Subcutaneous abdominal adipose tissue (tissue), 5 donors: ENCODE measurements around the gene UBASH3B.
A peak's percentile ranks its signal among the peaks of the same experiment; 100 is the strongest.

Experiments
- H3K27ac ChIP-seq: one replicate; pipeline ENCODE4 v1.7.0; 2013; ENCODE audit warnings: low read depth, mild to moderate bottlenecking, inconsistent platforms, low read length, moderate library complexity
- H3K27me3 ChIP-seq, 5 donors: one replicate each; pipeline ENCODE4 v1.7.0; 2013; ENCODE audit warnings: low read length in 5 of 5, inconsistent platforms in 1 of 5; ENCODE audit not compliant: control insufficient read depth in 5 of 5, insufficient read depth in 4 of 5
- H3K36me3 ChIP-seq, 5 donors: one replicate each; pipeline ENCODE4 v1.7.0; 2013; ENCODE audit warnings: low read length in 5 of 5; ENCODE audit not compliant: control insufficient read depth in 5 of 5, insufficient read depth in 5 of 5
- H3K4me1 ChIP-seq, 5 donors: one replicate each; pipeline ENCODE4 v1.7.0; 2013; ENCODE audit warnings: low read length in 5 of 5, mild to moderate bottlenecking in 3 of 5, moderate library complexity in 1 of 5; ENCODE audit not compliant: control insufficient read depth in 5 of 5, insufficient read depth in 5 of 5
- H3K4me3 ChIP-seq, 5 donors: one replicate each; pipeline ENCODE4 v1.7.0; 2013; ENCODE audit warnings: low read length in 5 of 5, low read depth in 1 of 5
- H3K9ac ChIP-seq, 5 donors: one replicate each; pipeline ENCODE4 v1.7.0; 2013; ENCODE audit warnings: low read length in 5 of 5, mild to moderate bottlenecking in 4 of 5, moderate library complexity in 3 of 5
- H3K9me3 ChIP-seq, 5 donors: one replicate each; pipeline ENCODE4 v1.7.0; 2013; ENCODE audit warnings: low read length in 5 of 5; ENCODE audit not compliant: control insufficient read depth in 5 of 5
- donor health status: healthy.
- donor health status: healthy.
- donor health status: healthy.
- donor health status: healthy.
- donor health status: healthy.

Gene UBASH3B

DNA sequence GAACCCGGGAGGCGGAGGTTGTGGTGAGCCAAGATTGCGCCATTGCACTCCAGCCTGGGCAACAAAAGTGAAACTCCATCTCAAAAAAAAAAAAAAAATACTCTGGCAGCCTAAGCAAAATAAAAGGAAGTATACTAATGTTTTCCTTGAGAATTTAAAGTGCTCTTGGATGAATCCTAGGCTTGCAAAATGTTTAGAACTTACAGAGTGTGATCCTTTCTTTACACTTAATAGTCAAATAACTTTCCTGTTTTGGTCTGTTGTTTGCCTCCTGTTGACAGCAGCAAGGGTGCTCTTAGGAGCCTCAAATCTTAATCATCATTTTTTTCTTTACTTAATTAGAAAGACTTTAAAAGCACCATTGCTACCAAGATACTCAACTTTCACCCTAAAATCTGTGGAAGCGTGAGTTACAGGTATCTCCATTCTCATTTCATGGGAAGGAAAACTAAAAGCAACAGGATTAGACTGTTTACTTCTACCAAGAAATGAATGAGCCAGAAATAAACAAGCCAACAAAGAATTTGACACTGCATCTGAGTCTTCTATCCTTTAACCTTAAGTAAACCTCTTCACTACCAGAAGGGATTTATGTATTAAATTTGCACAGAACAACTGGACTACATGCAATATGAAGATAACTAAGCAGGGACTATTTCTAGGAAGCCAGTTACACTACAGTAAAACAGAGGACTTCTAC lies 144.0 kb downstream of the UBASH3B start:
- no peak overlapping the region for H3K4me3 ChIP-seq
- H3K4me1 ChIP-seq: peaks cover 0 to 10% (median 5%) of the 10 kb centered on the region in 5 donors
- H3K27me3 ChIP-seq: no peaks in the 10 kb centered on the region
- peaks cover 0 to 3% (median 0%) of the 10 kb centered on the region in 5 donors for H3K9me3 ChIP-seq
- H3K36me3 ChIP-seq: peaks cover 0 to 17% (median 5%) of the 10 kb centered on the region in 5 donors
- no peak overlapping the region for H3K9ac ChIP-seq
- no peak overlapping the region for H3K27ac ChIP-seq

DNA sequence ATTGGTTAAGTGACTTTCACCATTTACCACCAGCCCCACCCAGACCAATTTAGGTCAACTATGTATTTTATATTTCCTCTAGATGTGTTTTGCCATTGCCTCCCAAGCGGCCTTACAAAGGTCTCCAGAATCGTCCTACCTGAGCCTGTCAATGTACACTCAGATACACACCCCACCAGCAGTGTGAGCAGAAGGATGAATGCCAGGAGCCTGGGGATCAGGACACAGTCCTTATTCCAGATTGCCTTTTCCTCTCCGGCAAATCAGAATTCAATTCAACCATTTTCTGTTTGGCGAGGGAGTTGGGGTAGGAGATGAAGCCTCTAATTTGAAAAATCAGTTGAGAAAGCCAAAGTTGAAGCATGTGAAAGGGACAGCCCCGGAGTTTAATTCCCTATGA lies 147.4 kb downstream of the UBASH3B start:
- Histone ChIP-seq H3K9me3 (peaks cover 0 to 3% (median 0%) of the 10 kb centered on the region in 5 donors), H3K4me3 (no peak overlapping the region), H3K36me3 (peaks cover 0 to 5% (median 2%) of the 10 kb centered on the region in 5 donors), H3K27ac (no peak overlapping the region), H3K9ac (no peak overlapping the region), H3K27me3 (no peaks in the 10 kb centered on the region), H3K4me1 (peaks cover 0 to 10% (median 7%) of the 10 kb centered on the region in 5 donors)

- no peak overlapping the region for H3K9ac ChIP-seq
- peaks cover 0 to 5% (median 2%) of the 10 kb centered on the region in 5 donors for H3K36me3 ChIP-seq
- no peak overlapping the region for H3K27ac ChIP-seq
- H3K4me3 ChIP-seq: no peak overlapping the region
- peaks cover 0 to 15% (median 11%) of the 10 kb centered on the region in 5 donors for H3K4me1 ChIP-seq
- no peaks in the 10 kb centered on the region for H3K27me3 ChIP-seq
- H3K9me3 ChIP-seq: peaks cover 0 to 3% (median 0%) of the 10 kb centered on the region in 5 donors
Observed at GRCh38 chr11:122803306-122803705, 147.8 kb downstream of the UBASH3B start.

- Histone ChIP-seq H3K9me3 (peaks cover 0 to 2% (median 0%) of the 10 kb centered on the region in 5 donors), H3K36me3 (peaks cover 0 to 5% (median 2%) of the 10 kb centered on the region in 5 donors), H3K27me3 (no peaks in the 10 kb centered on the region), H3K27ac (no peak overlapping the region), H3K9ac (peak overlapping the region in 1 of 5 donors; percentile 12), H3K4me3 (no peak overlapping the region), H3K4me1 (peaks cover 0 to 19% (median 16%) of the 10 kb centered on the region in 5 donors)
Observed at GRCh38 chr11:122803716-122804115, 148.2 kb downstream of the UBASH3B start.

DNA sequence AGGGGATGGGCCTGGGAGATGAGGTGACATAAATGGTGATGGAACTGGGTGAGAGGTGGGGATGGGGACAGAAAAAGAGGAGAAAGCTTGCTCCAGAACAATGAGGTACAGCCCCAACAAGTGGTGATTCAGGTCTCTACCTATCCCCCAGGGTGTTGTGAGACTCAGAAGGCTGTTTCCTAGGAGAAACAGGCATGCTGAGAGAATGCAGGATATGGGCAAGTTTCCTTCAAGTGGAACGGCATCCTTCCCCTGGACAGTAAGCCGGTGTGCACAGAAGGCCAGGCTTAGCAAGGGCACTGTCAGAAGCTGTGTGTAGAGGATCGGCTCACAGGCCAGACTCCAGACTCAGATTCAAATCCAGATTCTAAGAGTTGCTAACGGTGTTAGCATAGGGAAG lies 148.6 kb downstream of the UBASH3B start:
- H3K27ac ChIP-seq: no peak overlapping the region

GRCh38 chr11:122804796-122805195 lies 149.3 kb downstream of the UBASH3B start:
- H3K36me3 ChIP-seq: peaks cover 0 to 5% (median 2%) of the 10 kb centered on the region in 5 donors
- no peak overlapping the region for H3K27ac ChIP-seq
- H3K9me3 ChIP-seq: no peaks in the 10 kb centered on the region
- H3K27me3 ChIP-seq: no peaks in the 10 kb centered on the region
- no peak overlapping the region for H3K9ac ChIP-seq
- peaks cover 0 to 22% (median 20%) of the 10 kb centered on the region in 5 donors for H3K4me1 ChIP-seq
- no peak overlapping the region for H3K4me3 ChIP-seq

More for the DNA sequence above, 148.6 kb downstream of the UBASH3B start:
- H3K36me3 ChIP-seq: peaks cover 0 to 5% (median 2%) of the 10 kb centered on the region in 5 donors
- peaks cover 0 to 23% (median 20%) of the 10 kb centered on the region in 5 donors for H3K4me1 ChIP-seq
- H3K27me3 ChIP-seq: no peaks in the 10 kb centered on the region
- no peak overlapping the region for H3K4me3 ChIP-seq
- peak overlapping the region in 1 of 5 donors; percentile 12 for H3K9ac ChIP-seq
- H3K9me3 ChIP-seq: no peaks in the 10 kb centered on the region

DNA sequence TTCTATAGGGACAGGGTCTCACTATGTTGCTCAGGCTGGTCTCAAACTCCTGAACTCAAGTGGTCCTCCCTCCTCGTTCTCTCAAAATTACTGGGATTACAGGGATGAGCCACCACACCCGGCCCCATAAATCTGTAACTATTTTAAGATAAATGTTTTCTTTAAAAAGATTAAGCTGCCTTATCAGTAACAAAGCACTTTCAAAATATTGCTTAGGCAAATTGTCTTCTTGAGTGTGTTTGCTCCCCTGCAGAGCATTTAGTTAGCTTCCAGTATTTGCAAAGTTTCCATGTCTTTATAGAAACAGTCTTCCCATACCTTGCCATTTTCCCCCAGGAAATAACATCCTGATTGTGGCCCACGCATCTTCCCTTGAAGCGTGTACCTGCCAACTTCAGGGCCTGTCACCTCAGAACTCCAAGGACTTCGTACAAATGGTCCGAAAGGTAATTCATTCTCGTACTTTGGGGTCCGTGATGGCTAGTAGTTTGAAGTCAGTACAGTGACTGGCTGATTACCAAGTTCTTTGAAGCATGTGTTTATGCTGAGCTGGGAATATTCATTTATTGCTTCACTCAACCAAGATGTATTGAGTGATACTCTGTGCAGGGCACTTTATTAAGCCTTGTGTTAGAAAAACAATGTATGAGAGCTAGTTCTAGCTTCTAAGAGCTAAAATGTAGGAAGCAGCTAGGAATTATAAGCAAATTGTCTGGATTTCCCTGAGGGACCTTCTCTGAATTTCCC lies 152.4 kb downstream of the UBASH3B start:
- H3K27ac ChIP-seq: peak overlapping the region; percentile 27
- peaks cover 0 to 21% (median 21%) of the 10 kb centered on the region in 5 donors for H3K4me1 ChIP-seq
- H3K4me3 ChIP-seq: no peak overlapping the region
- H3K27me3 ChIP-seq: no peaks in the 10 kb centered on the region
- H3K36me3 ChIP-seq: peaks cover 0 to 2% (median 0%) of the 10 kb centered on the region in 5 donors
- H3K9me3 ChIP-seq: no peaks in the 10 kb centered on the region
- H3K9ac ChIP-seq: peak overlapping the region in 1 of 5 donors; percentile 10

- H3K9ac ChIP-seq: peak overlapping the region in 1 of 5 donors; percentile 10
- no peaks in the 10 kb centered on the region for H3K9me3 ChIP-seq
- H3K4me1 ChIP-seq: peaks cover 0 to 21% (median 21%) of the 10 kb centered on the region in 5 donors
- H3K27me3 ChIP-seq: no peaks in the 10 kb centered on the region
- peak overlapping the region; percentile 27 for H3K27ac ChIP-seq
- no peak overlapping the region for H3K4me3 ChIP-seq
- H3K36me3 ChIP-seq: peaks cover 0 to 2% (median 0%) of the 10 kb centered on the region in 5 donors
Observed at GRCh38 chr11:122808478-122808869, 153.0 kb downstream of the UBASH3B start.

GRCh38 chr11:122809866-122810265 lies 154.3 kb downstream of the UBASH3B start:
- Histone ChIP-seq H3K9ac (no peak overlapping the region), H3K4me3 (no peak overlapping the region), H3K9me3 (no peaks in the 10 kb centered on the region), H3K36me3 (no peaks in the 10 kb centered on the region), H3K4me1 (peaks cover 0 to 21% (median 21%) of the 10 kb centered on the region in 5 donors), H3K27me3 (no peaks in the 10 kb centered on the region), H3K27ac (peak overlapping the region; percentile 32)

DNA sequence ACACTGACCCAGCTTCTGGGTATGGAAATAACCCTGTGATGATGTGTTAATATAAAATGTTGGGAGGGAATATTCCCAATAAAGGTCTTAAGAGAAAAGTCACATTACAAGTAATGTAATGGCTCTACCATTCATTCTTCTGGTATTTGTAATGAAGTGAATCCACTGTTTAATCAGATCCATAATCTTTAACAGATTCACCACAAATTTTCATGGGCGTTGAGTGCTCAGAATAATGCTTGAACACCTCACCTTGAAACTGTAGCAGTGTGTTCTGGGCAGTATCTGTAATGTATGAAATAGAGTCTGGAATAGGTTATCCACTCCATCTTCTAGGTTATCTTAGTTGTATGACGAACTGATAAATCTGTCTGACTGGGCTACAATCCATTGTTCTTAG lies 156.2 kb downstream of the UBASH3B start:
- Histone ChIP-seq H3K4me1 (peaks cover 0 to 21% (median 21%) of the 10 kb centered on the region in 5 donors), H3K36me3 (no peaks in the 10 kb centered on the region), H3K4me3 (no peak overlapping the region), H3K9ac (no peak overlapping the region), H3K27ac (no peak overlapping the region), H3K27me3 (no peaks in the 10 kb centered on the region), H3K9me3 (no peaks in the 10 kb centered on the region)
